IMR-90 (cell line): ENCODE data around the gene RCAN2. TPM values are rescaled to one million over a fixed set of nuclear protein-coding genes. Genes with fewer than 3 reads are reported as not detected.

Experiments used
- ATAC-seq: fragments of 200-7000 bp; cut with Tn5 transposase; 2 replicates; pipeline ENCODE4 v1.9.1; 2020; ENCODE audit warnings: low read depth, mild to moderate bottlenecking, moderate library complexity
- BruUV-seq: library from RNA; stranded (reverse); fragments of 400-500 nt; replicated peaks from 2 replicates; lab custom pipeline; 2021; lab: Mats Ljungman, UMichigan
- CTCF ChIA-PET: fragments of 300-600 bp; formaldehyde crosslinking; extraction: SDS; loops from one replicate; lab custom pipeline; 2021; ENCODE audit warnings: antibody characterized with exemption; lab: Yijun Ruan, JAX
- POLR2A ChIA-PET: fragments of 300-600 bp; sonication (Branson Sonifier 250); formaldehyde crosslinking; loops from one replicate; lab custom pipeline; 2022; ENCODE audit warnings: antibody characterized with exemption; ENCODE audit not compliant: unreplicated experiment; lab: Charles Lee
- DNase-seq: peaks from one replicate; pipeline ENCODE4 v3.0.0; 2013
- H2AFZ ChIP-seq: replicated peaks from 2 replicates; pipeline ENCODE3; 2013; ENCODE audit warnings: low read length, mild to moderate bottlenecking; ENCODE audit not compliant: poor library complexity
- H2AK5ac ChIP-seq: 2 replicates; pipeline ENCODE4 v1.6.1; 2013; ENCODE audit warnings: low read depth, low read length, inconsistent platforms
- H2AK9ac ChIP-seq: replicated peaks from 2 replicates; pipeline ENCODE3; 2013; ENCODE audit warnings: mild to moderate bottlenecking, low read depth, low read length, moderate library complexity; ENCODE audit not compliant: poor library complexity
- H2BK120ac ChIP-seq: 2 replicates; pipeline ENCODE4 v1.6.1; 2013; ENCODE audit warnings: low read depth, low read length, inconsistent platforms
- H2BK15ac ChIP-seq: 3 replicates; pipeline ENCODE4 v1.6.1; 2013; ENCODE audit warnings: low read depth, low read length, inconsistent platforms
- H2BK20ac ChIP-seq: 2 replicates; pipeline ENCODE4 v1.6.1; 2013; ENCODE audit warnings: low read depth, mild to moderate bottlenecking, inconsistent platforms, low read length, moderate library complexity
- H2BK5ac ChIP-seq: 2 replicates; pipeline ENCODE4 v1.6.1; 2013; ENCODE audit warnings: mild to moderate bottlenecking, low read depth, low read length, inconsistent platforms; ENCODE audit not compliant: poor library complexity, severe bottlenecking
- H3K14ac ChIP-seq: replicated peaks from 2 replicates; pipeline ENCODE4 v1.6.1; 2013; ENCODE audit warnings: low read depth, low read length, inconsistent platforms
- H3K18ac ChIP-seq: 2 replicates; pipeline ENCODE4 v1.6.1; 2013; ENCODE audit warnings: low read depth, low read length, control low read depth
- H3K23ac ChIP-seq: 2 replicates; pipeline ENCODE4 v1.6.1; 2013; ENCODE audit warnings: low read depth, low read length, inconsistent platforms
- H3K27ac ChIP-seq: 2 replicates; pipeline ENCODE4 v1.5.1; 2013; ENCODE audit warnings: mild to moderate bottlenecking, control low read depth, low read length; ENCODE audit not compliant: insufficient read depth
- H3K27me3 ChIP-seq: 2 replicates; pipeline ENCODE4 v1.6.1; 2013; ENCODE audit warnings: low read length; ENCODE audit not compliant: control insufficient read depth, insufficient read depth
- H3K36me3 ChIP-seq: 2 replicates; pipeline ENCODE4 v1.6.1; 2013; ENCODE audit warnings: low read length, mixed read lengths; ENCODE audit not compliant: control insufficient read depth, insufficient read depth
- H3K4ac ChIP-seq: 2 replicates; pipeline ENCODE4 v1.6.1; 2013; ENCODE audit warnings: low read depth, low read length, inconsistent platforms
- H3K4me1 ChIP-seq: 2 replicates; pipeline ENCODE4 v1.6.1; 2013; ENCODE audit warnings: low read length, mixed read lengths; ENCODE audit not compliant: control insufficient read depth, insufficient read depth
- H3K4me2 ChIP-seq: 2 replicates; pipeline ENCODE4 v1.6.1; 2013; ENCODE audit warnings: low read depth, mild to moderate bottlenecking, control low read depth, low read length, moderate library complexity
- H3K4me3 ChIP-seq: 2 replicates; pipeline ENCODE4 v1.5.1; 2013; ENCODE audit warnings: low read depth, mild to moderate bottlenecking, control low read depth, low read length, moderate library complexity; ENCODE audit not compliant: insufficient read depth
- H3K56ac ChIP-seq: 2 replicates; pipeline ENCODE4 v1.6.1; 2013; ENCODE audit warnings: low read length, inconsistent platforms; ENCODE audit not compliant: insufficient read depth; ENCODE audit errors: extremely low read depth
- H3K79me1 ChIP-seq, 2 experiments: 2 replicates each; pipeline ENCODE4 v1.6.1; 2013; ENCODE audit warnings: low read length in 2 of 2, inconsistent platforms in 1 of 2, low read depth in 1 of 2
- H3K9ac ChIP-seq: 2 replicates; pipeline ENCODE4 v1.6.1; 2013; ENCODE audit warnings: low read depth, low read length, control low read depth
- H3K9me1 ChIP-seq: 2 replicates; pipeline ENCODE4 v1.6.1; 2013; ENCODE audit warnings: low read length, inconsistent platforms; ENCODE audit not compliant: insufficient read depth
- H3K9me3 ChIP-seq: 2 replicates; pipeline ENCODE4 v1.6.1; 2013; ENCODE audit warnings: low read length; ENCODE audit not compliant: control insufficient read depth, insufficient read depth
- H4K20me1 ChIP-seq: 2 replicates; pipeline ENCODE4 v1.6.1; 2013; ENCODE audit warnings: low read length, inconsistent platforms; ENCODE audit not compliant: insufficient read depth
- H4K5ac ChIP-seq: 2 replicates; pipeline ENCODE4 v1.6.1; 2013; ENCODE audit warnings: mild to moderate bottlenecking, low read depth, low read length, control low read depth
- H4K8ac ChIP-seq, 2 experiments: 2 replicates each; pipeline ENCODE4 v1.6.1; 2013; ENCODE audit warnings: low read depth in 2 of 2, low read length in 2 of 2, control low read depth in 1 of 2, inconsistent platforms in 1 of 2
- H4K91ac ChIP-seq: 2 replicates; pipeline ENCODE4 v1.6.1; 2013; ENCODE audit warnings: low read depth, low read length, inconsistent platforms; ENCODE audit not compliant: insufficient read depth
- BHLHE40 ChIP-seq: fragments of 150-350 bp; IDR thresholded peaks from 2 replicates; pipeline ENCODE4 v1.6.1; 2016; ENCODE audit warnings: mild to moderate bottlenecking, low read depth, low read length
- CTCF ChIP-seq: conservative IDR thresholded peaks from 2 replicates; pipeline ENCODE4 v1.5.1; 2012; ENCODE audit warnings: mild to moderate bottlenecking, low read depth, low read length, improper control_type of control experiment
- ELK1 ChIP-seq: fragments of 150-350 bp; IDR thresholded peaks from 2 replicates; pipeline ENCODE4 v1.6.1; 2016; ENCODE audit warnings: low read depth, mild to moderate bottlenecking, low read length, moderate library complexity, borderline replicate concordance
- FOS ChIP-seq: fragments of 150-350 bp; IDR thresholded peaks from 2 replicates; pipeline ENCODE4 v1.6.1; 2016; ENCODE audit warnings: low read depth, low read length
- MAFK ChIP-seq: IDR thresholded peaks from 2 replicates; pipeline ENCODE4 v1.6.1; 2012; ENCODE audit warnings: low read depth, low read length, improper control_type of control experiment
- MAZ ChIP-seq: IDR thresholded peaks from 2 replicates; pipeline ENCODE4 v1.6.1; 2012; ENCODE audit warnings: low read depth, mild to moderate bottlenecking, low read length, improper control_type of control experiment, moderate library complexity, borderline replicate concordance
- NFE2L2 ChIP-seq: fragments of 150-350 bp; IDR thresholded peaks from 2 replicates; pipeline ENCODE4 v1.6.1; 2016; ENCODE audit warnings: low read depth, mild to moderate bottlenecking, low read length
- POLR2A ChIP-seq: IDR thresholded peaks from 2 replicates; pipeline ENCODE4 v1.6.1; 2012; ENCODE audit warnings: mild to moderate bottlenecking, low read depth, low read length
- RCOR1 ChIP-seq: IDR thresholded peaks from 2 replicates; pipeline ENCODE4 v1.6.1; 2012; ENCODE audit warnings: mild to moderate bottlenecking, low read length, improper control_type of control experiment; ENCODE audit not compliant: insufficient replicate concordance
- SMC3 ChIP-seq: fragments of 150-350 bp; IDR thresholded peaks from 2 replicates; pipeline ENCODE4 v1.6.1; 2016; ENCODE audit warnings: low read depth, mild to moderate bottlenecking, antibody characterized with exemption, low read length, moderate library complexity
- USF2 ChIP-seq: fragments of 150-350 bp; IDR thresholded peaks from 2 replicates; pipeline ENCODE4 v1.6.1; 2017; ENCODE audit warnings: mild to moderate bottlenecking, antibody characterized with exemption, low read length, low read depth
- WGBS, 2 experiments: methylation state at CpG; one replicate each; pipeline versions ENCODE4 v1.1.5 to v1.1.7; 2013; ENCODE audit warnings: missing lambda C conversion rate in 2 of 2; ENCODE audit not compliant: insufficient read length in 1 of 2; ENCODE audit errors: extremely low coverage in 2 of 2; 5-methylcytosine and 5-hydroxymethylcytosine counted together
- dilution Hi-C: fragments of 300-500 bp; cut with HindIII; formaldehyde crosslinking; loops from one replicate; pipeline ENCODE4 v1.14.3; 2018; ENCODE audit warnings: low sequenced_read_pairs; ENCODE audit not compliant: unreplicated experiment
- in situ Hi-C: fragments of 300-500 bp; cut with MboI; formaldehyde crosslinking; loops from 3 replicates; pipeline ENCODE4 v1.14.3; 2019; ENCODE audit warnings: low sequenced_read_pairs, inconsistent platforms, mixed read lengths
- intact Hi-C: fragments of 100-400 bp; cut with micrococcal nuclease; formaldehyde crosslinking; loops from 2 replicates; pipeline ENCODE4 v1.10.0; 2022
- polyA plus RNA-seq, 3 experiments: library from polyadenylated mRNA; depleted of rRNA; stranded (reverse); fragments of >200 nt; gene quantifications; 2 replicates each; pipeline ENCODE4 v1.2.3, GENCODE V29; 2012; ENCODE audit warnings: low replicate concordance in 1 of 3
- total RNA-seq: library from RNA; depleted of rRNA; stranded (reverse); fragments of >200 nt; gene quantifications from 2 replicates; pipeline ENCODE4 v1.2.3, GENCODE V29; 2012

The RCAN2 gene
- total and polyA plus RNA-seq, 2 of the 4 experiments (the other 2 are of a cell fraction): 1.3 to 1.8 TPM

GRCh38 chr6:46466570-46466969 is 24.7 kb downstream of the RCAN2 start:
- ChIA-PET POLR2A (no interaction called here), CTCF (interaction anchor here (0.5 kb wide), 1 partner anchor 47 kb away, joined by 3 read pairs; no protein-coding TSS in a partner anchor)
- intact Hi-C loops: no loop called here
- dilution Hi-C loops: no loop called here
- ATAC-seq: no peak
- no peak overlapping the region for H4K5ac ChIP-seq
- in situ Hi-C loops: no loop called here
- H2BK20ac ChIP-seq: no peak overlapping the region
- H3K27me3 ChIP-seq: no peaks in the 10 kb centered on the region
- no peak overlapping the region for H3K14ac ChIP-seq
- no peak overlapping the region for H3K27ac ChIP-seq
- H3K23ac ChIP-seq: no peak overlapping the region
- H4K91ac ChIP-seq: no peak overlapping the region
- no peaks in the 10 kb centered on the region for H3K79me1 ChIP-seq
- no peak overlapping the region for H2AFZ ChIP-seq
- 0 out of 2 replicates have a peak, but pooled peaks cover 3% of the 10 kb centered on the region for H3K4me1 ChIP-seq
- no peak overlapping the region for H2BK5ac ChIP-seq
- H3K36me3 ChIP-seq: no peaks in the 10 kb centered on the region
- H2AK9ac ChIP-seq: no peak overlapping the region
- no peak overlapping the region for H4K8ac ChIP-seq
- 20 to 100% methylated on average over 1 of the region's 4 CpGs for WGBS, 2 experiments
- H2BK120ac ChIP-seq: no peak overlapping the region
- H2AK5ac ChIP-seq: no peak overlapping the region
- no peak overlapping the region for H3K18ac ChIP-seq
- H3K4ac ChIP-seq: no peak overlapping the region
- H3K9me1 ChIP-seq: no peaks in the 10 kb centered on the region
- H3K56ac ChIP-seq: no peak overlapping the region
- H2BK15ac ChIP-seq: no peak overlapping the region
- BruUV-seq: no TSS peak
- TF ChIP-seq MAFK (no peak), MAZ (no peak), BHLHE40 (no peak), POLR2A (no peak), NFE2L2 (no peak), FOS (no peak), USF2 (no peak), RCOR1 (no peak), CTCF (no peak), SMC3 (no peak), ELK1 (no peak)
- no peak overlapping the region for H3K4me2 ChIP-seq
- no peaks in the 10 kb centered on the region for H4K20me1 ChIP-seq
- H3K4me3 ChIP-seq: no peak overlapping the region
- H3K9me3 ChIP-seq: no peaks in the 10 kb centered on the region
- DNase-seq: no peak
- no peak overlapping the region for H3K9ac ChIP-seq
